Keratinocyte (primary cell): ENCODE measurements around the gene ASCL2. TPM values are rescaled to one million over a fixed set of nuclear protein-coding genes. Genes with fewer than 3 reads are reported as not detected.
A peak's percentile ranks its signal among the peaks of the same experiment; 100 is the strongest.

Experiments
- DNase-seq: peaks from one replicate; pipeline ENCODE4 v3.0.0-alpha.2; 2011; ENCODE audit warnings: low read depth, missing footprints, low spot score
- FAIRE-seq: peaks from 2 replicates; lab custom pipeline; 2011; peaks lifted over from hg19 to GRCh38; lab: Jason Lieb, UNC
- H2AFZ ChIP-seq: 2 replicates; pipeline ENCODE4 v1.6.0; 2012; ENCODE audit warnings: low read length, control low read depth, inconsistent platforms; ENCODE audit not compliant: control insufficient read depth
- H3K27ac ChIP-seq: 2 replicates; pipeline ENCODE4 v1.5.1; 2011; ENCODE audit warnings: low read length; ENCODE audit not compliant: control insufficient read depth, insufficient read depth
- H3K27me3 ChIP-seq: 3 replicates; pipeline ENCODE4 v1.6.0; 2011; ENCODE audit warnings: low read length; ENCODE audit not compliant: control insufficient read depth, insufficient read depth; ENCODE audit errors: extremely low read depth
- H3K36me3 ChIP-seq, 2 experiments: 2 replicates in 1 of 2; 3 replicates in 1 of 2; pipeline ENCODE4 v1.5.1; 2011; ENCODE audit warnings: low read length in 2 of 2, mild to moderate bottlenecking in 1 of 2; ENCODE audit not compliant: control insufficient read depth in 2 of 2, insufficient read depth in 2 of 2; ENCODE audit errors: extremely low read depth in 1 of 2
- H3K4me1 ChIP-seq: 3 replicates; pipeline ENCODE4 v1.5.1; 2011; ENCODE audit warnings: low read length; ENCODE audit not compliant: control insufficient read depth, insufficient read depth; ENCODE audit errors: extremely low read depth
- H3K4me2 ChIP-seq: 3 replicates; pipeline ENCODE4 v1.6.0; 2011; ENCODE audit warnings: low read depth, low read length; ENCODE audit not compliant: control insufficient read depth, insufficient read depth; ENCODE audit errors: extremely low read depth
- H3K4me3 ChIP-seq, 3 experiments: fragments of 200-600 bp in 1 of 3; sonication (generic) in 1 of 3; 2 replicates in 2 of 3; 3 replicates in 1 of 3; pipeline ENCODE4 v1.5.1; 2011 to 2016; ENCODE audit warnings: low read length in 3 of 3, mild to moderate bottlenecking in 3 of 3, control low read depth in 2 of 3, inconsistent platforms in 1 of 3, low read depth in 1 of 3, mixed read lengths in 1 of 3, mixed run types in 1 of 3, moderate library complexity in 1 of 3; ENCODE audit not compliant: control insufficient read depth in 2 of 3, insufficient read depth in 2 of 3; ENCODE audit errors: extremely low read depth in 1 of 3
- H3K79me2 ChIP-seq: 2 replicates; pipeline ENCODE4 v1.6.0; 2012; ENCODE audit warnings: low read length; ENCODE audit not compliant: control insufficient read depth, insufficient read depth
- H3K9ac ChIP-seq: 3 replicates; pipeline ENCODE4 v1.6.0; 2011; ENCODE audit warnings: low read length; ENCODE audit not compliant: control insufficient read depth, insufficient read depth; ENCODE audit errors: extremely low read depth
- H3K9me1 ChIP-seq: 3 replicates; pipeline ENCODE4 v1.6.0; 2011; ENCODE audit warnings: low read length; ENCODE audit not compliant: control insufficient read depth, insufficient read depth; ENCODE audit errors: extremely low read depth
- H3K9me3 ChIP-seq: 2 replicates; pipeline ENCODE4 v1.5.1; 2012; ENCODE audit warnings: low read depth, low read length; ENCODE audit not compliant: control insufficient read depth
- H4K20me1 ChIP-seq: 3 replicates; pipeline ENCODE4 v1.6.0; 2011; ENCODE audit warnings: low read length; ENCODE audit not compliant: control insufficient read depth, insufficient read depth; ENCODE audit errors: extremely low read depth
- EZH2 ChIP-seq: IDR thresholded peaks from one replicate; pipeline ENCODE4 v1.6.1; 2012; ENCODE audit warnings: inconsistent platforms, mild to moderate bottlenecking, low read length, moderate library complexity
- dilution Hi-C: fragments of 300-500 bp; cut with MboI; formaldehyde crosslinking; loops from one replicate; pipeline ENCODE4 v1.7.0; 2020; ENCODE audit warnings: low sequenced_read_pairs; ENCODE audit not compliant: extremely low pct_ligation_motif_present
- polyA plus RNA-seq, 5 experiments: library from polyadenylated mRNA; depleted of rRNA in 3 of 5; stranded (reverse) in 3 of 5; stranded (forward) in 1 of 5; unstranded in 1 of 5; fragments of >200 nt; gene quantifications; 1 replicate in 1 of 5; 2 replicates in 3 of 5; 3 replicates in 1 of 5; pipeline versions ENCODE4 v1.2.1 to v1.2.3, GENCODE V29; 2011 to 2012; ENCODE audit warnings: missing spikeins in 2 of 5, low read depth in 1 of 5, low replicate concordance in 1 of 5
- TF ChIP-seq, protein P1 (sequence below), 3 experiments: IDR thresholded peaks in 1 of 3; conservative IDR thresholded peaks in 1 of 3; optimal IDR thresholded peaks in 1 of 3; 2 replicates in 2 of 3; 3 replicates in 1 of 3; pipeline versions ENCODE3 to v1.5.1; 2011; ENCODE audit warnings: low read length in 3 of 3, mild to moderate bottlenecking in 3 of 3, moderate library complexity in 2 of 3, control low read depth in 1 of 3, inconsistent platforms in 1 of 3; ENCODE audit not compliant: insufficient read depth in 2 of 3; ENCODE audit errors: extremely low read depth in 1 of 3

ASCL2 gene
- polyA plus RNA-seq, 1 donor (not counting 4 experiments of a cell fraction or from before 2014, with no cell fraction given): 0.26 TPM

DNA sequence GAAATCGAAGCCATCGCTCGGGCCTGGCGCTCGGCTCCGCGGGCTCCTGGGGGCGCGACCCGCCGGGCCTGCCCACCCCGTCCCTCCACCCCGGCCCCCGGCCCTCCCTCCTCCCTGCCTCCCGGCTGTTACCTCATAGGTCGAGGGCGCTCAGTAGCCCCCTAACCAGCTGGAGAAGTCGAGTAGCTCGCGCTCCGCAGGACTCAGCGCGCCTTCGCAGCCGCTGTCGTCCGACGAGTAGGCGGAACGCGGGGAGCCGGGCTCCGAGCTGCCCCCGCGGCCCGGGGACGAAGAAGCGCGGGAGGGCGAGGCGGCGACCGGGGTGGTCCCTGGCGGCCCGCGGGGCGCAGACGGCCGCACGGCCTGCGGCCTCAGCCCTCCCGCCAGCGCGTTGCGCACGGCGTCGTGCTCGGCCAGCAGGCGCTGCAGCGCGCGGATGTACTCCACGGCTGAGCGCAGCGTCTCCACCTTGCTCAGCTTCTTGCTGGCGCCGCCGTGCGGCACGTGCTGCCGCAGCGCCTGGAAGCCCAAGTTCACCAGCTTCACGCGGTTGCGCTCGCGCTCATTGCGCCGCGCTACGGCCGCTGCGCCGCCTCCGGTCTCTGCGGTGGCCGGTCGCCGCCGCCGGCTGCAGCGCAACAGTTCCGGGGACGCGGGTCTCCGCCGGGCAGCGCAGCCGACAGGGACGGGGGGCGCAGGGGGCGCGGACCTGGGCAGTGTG, 627 bp downstream of the ASCL2 start:
- Histone ChIP-seq H2AFZ (peak overlapping the region; percentile 19), H3K79me2 (no peaks in the 10 kb centered on the region), H3K9ac (no peak overlapping the region), H3K4me1 (peaks cover 3% of the 10 kb centered on the region), H3K36me3 (no peaks in the 10 kb centered on the region), H3K9me3 (no peaks in the 10 kb centered on the region), H3K27me3 (peaks cover 46% of the 10 kb centered on the region), H3K4me3 (peak overlapping the region in 2 of 3 experiments; percentile 27 to 51), H3K9me1 (no peaks in the 10 kb centered on the region), H4K20me1 (no peaks in the 10 kb centered on the region), H3K4me2 (peak overlapping the region; percentile 52), H3K27ac (no peak overlapping the region)
- FAIRE-seq (no peak), DNase-seq (no peak)
- dilution Hi-C loops: no loop called here
- TF ChIP-seq EZH2: no peak
- TF ChIP-seq, protein P1, sequence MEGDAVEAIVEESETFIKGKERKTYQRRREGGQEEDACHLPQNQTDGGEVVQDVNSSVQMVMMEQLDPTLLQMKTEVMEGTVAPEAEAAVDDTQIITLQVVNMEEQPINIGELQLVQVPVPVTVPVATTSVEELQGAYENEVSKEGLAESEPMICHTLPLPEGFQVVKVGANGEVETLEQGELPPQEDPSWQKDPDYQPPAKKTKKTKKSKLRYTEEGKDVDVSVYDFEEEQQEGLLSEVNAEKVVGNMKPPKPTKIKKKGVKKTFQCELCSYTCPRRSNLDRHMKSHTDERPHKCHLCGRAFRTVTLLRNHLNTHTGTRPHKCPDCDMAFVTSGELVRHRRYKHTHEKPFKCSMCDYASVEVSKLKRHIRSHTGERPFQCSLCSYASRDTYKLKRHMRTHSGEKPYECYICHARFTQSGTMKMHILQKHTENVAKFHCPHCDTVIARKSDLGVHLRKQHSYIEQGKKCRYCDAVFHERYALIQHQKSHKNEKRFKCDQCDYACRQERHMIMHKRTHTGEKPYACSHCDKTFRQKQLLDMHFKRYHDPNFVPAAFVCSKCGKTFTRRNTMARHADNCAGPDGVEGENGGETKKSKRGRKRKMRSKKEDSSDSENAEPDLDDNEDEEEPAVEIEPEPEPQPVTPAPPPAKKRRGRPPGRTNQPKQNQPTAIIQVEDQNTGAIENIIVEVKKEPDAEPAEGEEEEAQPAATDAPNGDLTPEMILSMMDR (optimal IDR thresholded peaks at IDR 0.05 in 1 of 3, IDR thresholded peaks at IDR 0.05 in 1 of 3, conservative IDR thresholded peaks at IDR 0.05 in 1 of 3; ENCODE audit: extremely low read depth in 1 of 3, insufficient read depth in 2 of 3, low read length in 3 of 3): peak in 2 of 3 experiments; percentile 46 to 76

DNA sequence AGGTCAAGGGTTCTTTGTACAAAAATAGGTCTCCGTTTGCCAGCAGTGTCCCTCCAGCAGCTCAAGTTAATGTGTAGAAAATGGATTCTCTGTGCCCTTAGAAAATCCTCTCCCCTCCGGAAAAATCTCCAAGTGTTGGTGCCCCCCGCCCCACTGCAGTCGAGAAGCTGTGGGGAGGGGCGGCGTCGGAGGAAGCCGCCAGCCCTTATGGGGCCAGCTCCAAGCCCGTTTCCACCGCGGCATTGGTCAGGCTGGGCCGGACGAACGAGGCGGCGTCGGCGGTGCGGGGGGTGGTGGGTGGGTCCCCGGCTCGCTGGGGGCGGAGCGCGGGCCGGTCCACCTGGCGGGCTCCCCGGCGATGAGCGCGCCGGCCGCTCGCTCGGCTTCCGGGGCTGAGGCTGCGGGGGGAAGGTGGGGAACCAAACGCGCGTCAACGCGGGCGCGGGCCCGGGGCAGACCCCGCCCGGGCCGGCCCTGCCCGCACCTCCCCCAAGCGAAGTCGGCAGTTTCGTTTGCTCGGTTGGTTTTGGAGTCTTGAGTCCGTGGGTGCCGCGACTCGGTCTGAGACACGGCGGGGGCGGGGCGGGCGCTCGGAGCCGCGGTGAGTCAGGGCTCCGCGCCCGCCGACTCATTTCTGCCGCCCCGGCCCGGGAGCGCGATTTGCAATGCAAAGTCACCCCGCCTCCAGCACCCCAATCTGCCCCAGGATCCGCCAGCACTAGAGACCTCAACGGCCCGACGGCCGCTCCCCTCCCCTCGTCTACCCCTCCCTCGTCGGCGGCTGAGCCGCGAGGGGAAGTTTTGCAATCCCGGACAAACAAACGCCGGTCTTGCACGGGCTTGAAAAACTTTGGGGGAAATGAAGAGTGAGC, 1.4 kb downstream of the ASCL2 start:
- peak overlapping the region; percentile 52 for H3K4me2 ChIP-seq
- no peaks in the 10 kb centered on the region for H3K36me3 ChIP-seq
- H3K9me3 ChIP-seq: no peaks in the 10 kb centered on the region
- H3K4me3 ChIP-seq: peak overlapping the region; percentile 26 to 51 (median 27)
- H3K9ac ChIP-seq: no peak overlapping the region
- peaks cover 3% of the 10 kb centered on the region for H3K4me1 ChIP-seq
- dilution Hi-C loops: no loop called here
- TF ChIP-seq, protein P1 (optimal IDR thresholded peaks at IDR 0.05 in 1 of 3, IDR thresholded peaks at IDR 0.05 in 1 of 3, conservative IDR thresholded peaks at IDR 0.05 in 1 of 3; ENCODE audit: extremely low read depth in 1 of 3, insufficient read depth in 2 of 3, low read length in 3 of 3): no peak
- TF ChIP-seq EZH2: no peak
- H4K20me1 ChIP-seq: no peaks in the 10 kb centered on the region
- H3K27me3 ChIP-seq: peaks cover 40% of the 10 kb centered on the region
- FAIRE-seq (no peak), DNase-seq (no peak)
- no peak overlapping the region for H3K27ac ChIP-seq
- H3K9me1 ChIP-seq: no peaks in the 10 kb centered on the region
- H3K79me2 ChIP-seq: no peaks in the 10 kb centered on the region
- no peak overlapping the region for H2AFZ ChIP-seq
